Measurements from ENCODE around the gene SKIL.

Gene SKIL

DNA sequence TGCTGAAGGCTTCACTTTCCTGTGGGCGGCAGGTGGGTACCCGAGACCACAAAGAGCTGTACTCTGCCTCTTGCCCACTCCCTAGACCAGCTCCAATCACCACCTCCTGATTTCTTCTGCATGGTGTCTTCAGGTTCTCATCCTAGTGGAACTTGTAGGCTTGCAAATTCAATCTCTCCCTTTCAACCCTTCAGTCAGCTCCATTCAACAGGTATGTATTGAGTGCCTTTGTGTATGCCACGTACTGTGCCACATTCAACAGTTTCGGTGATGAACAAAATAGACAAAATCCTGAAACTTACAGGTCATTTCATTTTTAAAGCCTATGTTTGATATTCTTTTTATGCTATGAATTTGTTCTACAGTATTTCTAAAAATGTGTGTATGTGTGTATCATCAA is 55.8 kb downstream of the SKIL start:
- H3K4me3 ChIP-seq (ENCODE audit: low read depth, low read length): no peak overlapping the region
- TF ChIP-seq, protein P1, sequence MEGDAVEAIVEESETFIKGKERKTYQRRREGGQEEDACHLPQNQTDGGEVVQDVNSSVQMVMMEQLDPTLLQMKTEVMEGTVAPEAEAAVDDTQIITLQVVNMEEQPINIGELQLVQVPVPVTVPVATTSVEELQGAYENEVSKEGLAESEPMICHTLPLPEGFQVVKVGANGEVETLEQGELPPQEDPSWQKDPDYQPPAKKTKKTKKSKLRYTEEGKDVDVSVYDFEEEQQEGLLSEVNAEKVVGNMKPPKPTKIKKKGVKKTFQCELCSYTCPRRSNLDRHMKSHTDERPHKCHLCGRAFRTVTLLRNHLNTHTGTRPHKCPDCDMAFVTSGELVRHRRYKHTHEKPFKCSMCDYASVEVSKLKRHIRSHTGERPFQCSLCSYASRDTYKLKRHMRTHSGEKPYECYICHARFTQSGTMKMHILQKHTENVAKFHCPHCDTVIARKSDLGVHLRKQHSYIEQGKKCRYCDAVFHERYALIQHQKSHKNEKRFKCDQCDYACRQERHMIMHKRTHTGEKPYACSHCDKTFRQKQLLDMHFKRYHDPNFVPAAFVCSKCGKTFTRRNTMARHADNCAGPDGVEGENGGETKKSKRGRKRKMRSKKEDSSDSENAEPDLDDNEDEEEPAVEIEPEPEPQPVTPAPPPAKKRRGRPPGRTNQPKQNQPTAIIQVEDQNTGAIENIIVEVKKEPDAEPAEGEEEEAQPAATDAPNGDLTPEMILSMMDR (IDR thresholded peaks at IDR 0.05; ENCODE audit: low read depth, low read length): no peak

DNA sequence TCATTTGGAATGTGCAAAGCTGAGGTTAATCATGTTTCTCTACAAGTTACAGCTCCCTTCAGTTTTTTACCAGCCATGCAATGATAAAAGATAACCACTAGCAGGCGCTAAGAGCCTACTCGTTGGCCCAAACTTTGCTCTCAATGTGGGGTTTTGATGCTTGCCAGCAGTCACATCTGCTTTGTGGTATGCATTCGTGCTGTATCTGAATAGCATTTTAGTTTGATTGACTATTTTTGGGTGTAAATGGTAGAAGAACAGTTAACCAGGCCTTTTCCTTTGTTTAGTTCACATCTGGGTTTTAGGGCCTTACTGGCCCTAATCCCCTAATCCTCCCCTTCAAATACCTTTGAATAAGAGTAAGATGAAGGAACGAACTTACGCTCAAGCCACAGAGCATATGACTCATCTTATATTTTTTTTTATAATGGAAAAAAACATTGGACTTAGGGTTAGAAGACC is 56.7 kb downstream of the SKIL start:
- TF ChIP-seq, protein P1 (IDR thresholded peaks at IDR 0.05; ENCODE audit: low read depth, low read length): peak; percentile 99
- no peak overlapping the region for H3K4me3 ChIP-seq (ENCODE audit: low read depth, low read length)

DNA sequence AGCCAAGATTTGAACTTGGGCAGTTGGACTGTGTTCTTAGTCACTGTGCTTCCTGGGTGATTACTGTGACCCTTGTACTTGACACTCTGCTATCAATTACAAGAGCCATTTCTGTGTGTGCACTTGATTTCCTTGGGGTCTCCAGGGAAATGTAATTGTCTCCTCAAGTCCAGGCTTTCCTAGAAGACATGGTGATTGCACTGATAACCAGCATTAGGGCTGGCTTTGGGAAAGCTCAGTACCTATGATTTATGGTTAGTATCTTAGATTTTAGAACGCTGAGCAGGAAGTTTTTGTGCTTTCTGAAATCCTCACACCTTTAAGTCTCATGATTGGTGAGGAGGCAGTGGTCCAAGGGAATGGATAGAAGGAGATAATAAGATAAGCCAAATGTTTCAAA is 59.6 kb downstream of the SKIL start:
- TF ChIP-seq, protein P1 (IDR thresholded peaks at IDR 0.05; ENCODE audit: low read depth, low read length): no peak
- H3K4me3 ChIP-seq (ENCODE audit: low read depth, low read length): no peak overlapping the region

GRCh38 chr3:170418422-170419398 is 61.2 kb downstream of the SKIL start, which contains the start of gene CLDN11:
CLDN11 (plus strand) TSS chr3:170418868; CDS start chr3:170419067, 199 bp downstream.
- TF ChIP-seq, protein P1 (IDR thresholded peaks at IDR 0.05; ENCODE audit: low read depth, low read length): no peak
- H3K4me3 ChIP-seq (ENCODE audit: low read depth, low read length): peak within 1 kb of the TSS; percentile 61

DNA sequence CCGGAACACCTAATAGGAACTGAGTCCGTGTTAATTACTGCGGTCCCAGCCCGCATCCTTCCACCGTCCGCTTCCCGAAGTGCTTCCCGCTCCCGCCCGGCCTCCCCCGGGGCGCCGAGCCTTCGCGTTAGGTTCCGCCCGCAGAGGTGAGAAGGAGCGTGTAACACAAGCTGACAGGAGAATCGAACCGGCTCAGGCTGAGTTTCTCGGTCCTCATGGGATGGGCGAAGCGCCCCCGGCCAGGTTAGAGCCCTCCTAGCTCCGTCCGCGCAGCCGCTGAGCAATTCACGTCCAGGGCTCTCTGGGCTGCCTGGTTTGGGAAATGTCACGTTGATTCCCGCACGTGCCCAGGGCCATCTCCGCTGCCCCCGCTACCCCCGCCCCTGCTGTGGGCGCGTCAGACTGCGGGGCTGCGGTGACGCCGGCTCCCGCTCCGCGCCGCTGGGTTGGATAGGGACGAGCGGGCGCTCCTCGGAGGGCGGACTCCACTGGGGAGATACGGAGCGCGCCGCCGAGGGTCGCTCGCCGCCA is 62.1 kb downstream of the SKIL start:
- TF ChIP-seq, protein P1 (IDR thresholded peaks at IDR 0.05; ENCODE audit: low read depth, low read length): no peak
- peak overlapping the region; percentile 61 for H3K4me3 ChIP-seq (ENCODE audit: low read depth, low read length)

- H3K4me3 ChIP-seq (ENCODE audit: low read depth, low read length): peak overlapping the region; percentile 61
- TF ChIP-seq, protein P1 (IDR thresholded peaks at IDR 0.05; ENCODE audit: low read depth, low read length): no peak
These were observed 62.8 kb downstream of the SKIL start for GRCh38 chr3:170420307-170420821.
